ENCODE results near the gene SSC5D.
"Not testable (repeated sequence)": the region's sequence is repeated elsewhere in the genome, so short reads cannot be mapped to it uniquely, and the experiment has no call there.

SSC5D gene

GRCh38 chr19:55486971-55487923 is 989 bp upstream of the SSC5D start:
- DNase-seq (ENCODE audit: low spot score): no peak

DNA sequence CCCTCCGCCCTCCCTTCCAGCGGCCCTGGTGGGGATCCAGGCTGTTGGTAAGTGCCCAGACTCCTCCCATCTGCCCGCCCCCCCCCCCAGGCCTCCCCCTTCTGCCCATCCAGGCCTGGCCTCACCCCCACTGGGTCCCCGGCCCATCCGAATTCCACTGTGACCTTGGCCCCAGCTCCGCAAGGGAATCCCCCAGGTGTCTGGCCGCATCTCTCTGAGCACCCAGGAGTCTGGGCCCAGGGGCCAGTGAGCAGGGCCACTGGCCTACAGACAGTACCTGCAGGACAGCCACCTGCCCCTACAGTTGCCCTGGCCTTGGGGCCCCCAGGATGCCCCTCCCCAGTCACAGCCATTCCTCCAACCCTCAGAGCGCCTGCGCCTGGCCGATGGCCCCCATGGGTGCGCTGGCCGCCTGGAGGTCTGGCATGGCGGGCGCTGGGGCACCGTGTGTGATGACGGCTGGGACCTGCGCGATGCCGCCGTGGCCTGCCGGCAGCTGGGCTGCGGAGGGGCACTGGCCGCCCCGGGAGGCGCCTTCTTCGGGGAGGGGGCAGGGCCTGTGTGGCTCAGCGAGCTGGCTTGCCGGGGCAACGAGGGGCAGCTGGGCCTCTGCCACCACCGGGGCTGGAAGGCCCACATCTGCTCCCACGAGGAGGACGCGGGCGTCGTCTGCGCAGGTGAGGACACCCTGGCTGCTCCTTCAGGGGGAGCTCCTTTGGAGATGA is 912 bp downstream of the SSC5D start:
- DNase-seq (ENCODE audit: low spot score): no peak

GRCh38 chr19:55489711-55490477 is 1.7 kb downstream of the SSC5D start:
- DNase-seq (ENCODE audit: low spot score): no peak

DNA sequence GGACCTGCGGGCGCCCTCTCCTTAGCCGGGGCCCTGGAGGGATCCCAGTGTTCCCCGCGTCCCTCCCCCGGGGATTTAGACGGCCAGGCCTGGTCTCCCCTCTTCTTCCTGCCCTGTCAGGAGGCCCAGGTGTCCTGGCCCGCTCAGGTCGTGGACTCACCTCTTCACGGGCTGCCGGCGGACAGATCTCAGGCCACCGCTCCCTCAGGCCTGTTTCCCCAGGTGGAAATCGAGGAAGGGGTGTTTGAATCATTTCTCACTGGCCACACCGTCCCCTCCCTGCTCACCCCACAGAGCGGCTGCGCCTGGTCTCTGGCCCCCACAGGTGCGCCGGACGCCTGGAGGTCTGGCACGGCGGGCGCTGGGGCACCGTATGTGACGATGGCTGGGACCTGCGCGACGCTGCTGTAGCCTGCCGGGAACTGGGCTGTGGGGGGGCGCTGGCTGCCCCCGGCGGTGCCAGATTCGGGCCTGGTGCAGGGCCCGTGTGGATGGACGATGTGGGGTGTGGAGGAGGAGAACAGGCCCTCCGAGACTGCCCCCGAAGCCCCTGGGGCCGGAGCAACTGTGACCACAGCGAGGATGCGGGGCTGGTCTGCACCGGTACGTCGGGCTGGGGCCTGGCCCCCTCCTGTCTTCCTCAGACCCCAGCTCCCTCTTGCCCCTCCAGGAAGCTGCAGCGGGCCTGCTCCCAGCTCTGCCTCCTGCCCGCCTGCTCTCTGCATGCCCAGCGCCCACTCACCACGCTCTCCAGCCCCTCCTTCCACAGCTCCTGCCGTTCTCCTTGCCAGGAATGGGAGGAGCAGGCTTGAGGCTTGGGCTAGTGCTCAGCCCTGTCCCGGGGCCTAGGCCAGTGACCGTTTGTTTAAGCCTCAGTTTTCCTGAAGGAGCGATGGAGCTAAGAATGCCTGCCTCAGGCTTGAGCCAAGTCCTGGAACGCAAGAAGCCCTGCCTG is 2.5 kb downstream of the SSC5D start:
- no peak for DNase-seq (ENCODE audit: low spot score)

DNA sequence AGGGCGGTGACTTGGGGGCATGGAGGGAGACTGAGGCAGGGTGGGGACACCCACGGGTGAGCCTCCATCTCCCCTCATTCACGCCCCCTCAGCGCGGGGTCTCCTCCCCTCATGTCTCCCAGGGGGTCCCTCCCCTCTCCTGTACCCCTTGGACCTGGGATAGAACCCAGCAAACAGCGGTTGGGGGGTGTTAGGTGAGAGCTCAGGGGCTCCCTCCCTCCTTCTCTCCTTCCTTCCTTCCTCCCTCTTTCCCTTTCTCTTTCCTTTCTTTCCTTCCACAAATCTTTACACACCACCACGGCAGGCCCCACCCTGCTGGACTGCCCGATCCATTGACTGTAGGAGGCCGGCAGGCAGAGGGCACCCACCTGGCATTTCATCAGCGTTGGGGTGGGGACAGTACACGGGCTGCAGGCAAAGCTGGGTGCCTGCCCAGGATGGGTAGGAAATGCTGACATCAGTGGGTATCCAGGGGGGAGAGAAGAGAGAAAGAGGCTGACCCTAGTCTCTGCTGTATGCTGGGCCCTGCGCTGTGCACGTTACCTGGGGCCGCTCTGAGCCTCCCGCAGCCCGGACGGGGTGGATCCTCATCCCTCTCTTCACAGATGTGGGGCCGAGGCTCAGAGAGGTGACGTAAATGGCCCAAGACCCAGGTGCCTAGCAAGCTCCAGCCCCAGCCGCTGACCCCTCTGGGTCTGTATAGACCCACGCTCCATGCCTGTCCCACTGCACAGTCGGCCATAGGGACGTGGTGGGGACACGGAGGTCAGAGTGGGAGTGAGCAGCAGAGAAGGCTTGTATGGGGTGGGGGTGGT is 3.5 kb downstream of the SSC5D start:
- no peak for DNase-seq (ENCODE audit: low spot score)

DNA sequence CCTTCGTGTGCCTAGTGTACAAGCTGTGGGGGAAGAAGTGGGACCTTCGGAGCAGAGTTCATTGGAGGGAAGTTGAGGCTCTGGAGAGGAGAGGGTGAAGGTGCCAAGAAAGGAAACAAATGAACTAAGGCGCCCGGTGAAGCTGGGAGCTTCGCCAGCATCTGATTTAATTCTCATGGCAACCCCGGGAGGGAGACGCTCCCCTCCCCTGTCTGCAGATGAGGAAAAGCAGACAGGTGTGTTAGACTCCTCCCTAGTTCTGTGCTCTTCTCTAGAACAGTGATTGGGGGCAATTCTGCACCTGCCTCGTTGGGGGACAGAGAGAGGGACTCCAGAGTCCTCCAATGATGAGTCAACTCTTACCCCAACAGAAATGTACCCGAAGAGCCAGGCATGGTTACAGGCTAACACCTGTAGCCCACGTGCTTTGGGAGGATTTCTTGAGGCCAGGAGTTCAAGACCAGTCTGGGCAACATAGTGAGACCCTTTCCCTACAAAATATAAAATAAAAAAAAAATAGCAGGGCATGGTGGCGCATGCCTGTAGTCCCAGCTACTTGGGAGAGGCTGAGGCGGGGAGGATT is 4.2 kb downstream of the SSC5D start:
- no peak for DNase-seq (ENCODE audit: low spot score)

DNA sequence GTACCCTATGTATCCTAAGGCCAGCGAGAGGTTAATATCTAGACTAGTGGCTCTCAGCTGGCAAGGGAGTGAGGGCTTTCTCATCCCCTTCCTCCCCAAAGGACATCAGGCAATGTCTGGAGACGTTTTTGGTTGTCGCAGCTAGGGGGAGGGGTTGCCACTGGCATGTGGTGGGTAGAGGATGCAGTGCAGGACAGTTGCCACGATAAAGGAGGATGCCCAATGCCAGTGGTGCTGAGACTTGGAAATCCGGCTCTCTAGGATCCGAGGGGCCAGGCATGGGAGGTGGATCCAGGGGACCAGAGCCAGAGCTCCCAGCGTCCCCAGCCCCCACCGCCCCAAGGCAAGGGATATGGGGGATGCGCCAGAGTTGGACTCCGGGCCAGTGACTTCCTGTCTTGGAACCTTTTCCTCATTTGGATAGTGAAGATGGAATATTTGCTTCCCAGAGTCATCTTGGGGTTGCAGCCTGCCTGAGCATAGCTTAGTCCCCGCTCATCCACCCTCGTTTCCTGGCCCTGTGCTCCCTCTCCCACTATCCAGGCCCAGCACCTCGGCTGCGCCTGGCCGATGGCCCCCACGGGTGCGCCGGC is 4.9 kb downstream of the SSC5D start:
- DNase-seq (ENCODE audit: low spot score): no peak

DNA sequence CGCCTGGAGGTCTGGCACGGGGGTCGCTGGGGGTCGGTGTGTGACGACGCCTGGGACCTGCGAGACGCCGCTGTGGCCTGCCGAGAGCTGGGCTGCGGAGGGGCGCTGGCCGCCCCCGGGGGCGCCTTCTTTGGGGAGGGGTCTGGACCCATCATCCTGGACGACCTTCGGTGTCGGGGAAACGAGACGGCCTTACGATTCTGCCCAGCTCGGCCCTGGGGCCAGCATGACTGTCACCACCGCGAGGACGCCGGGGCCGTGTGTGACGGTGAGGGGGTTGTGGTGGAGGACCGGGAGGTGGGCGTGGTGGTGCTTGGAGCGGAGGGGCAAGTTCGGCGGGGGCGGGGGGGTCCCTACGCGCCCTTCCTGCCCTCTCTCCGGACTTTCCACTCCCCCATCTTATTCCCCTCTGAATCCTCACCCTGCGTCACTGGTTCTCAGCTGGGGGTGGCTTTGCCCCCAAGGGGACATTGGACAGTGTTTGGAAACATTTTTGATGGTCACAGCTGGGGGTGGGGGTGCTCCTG is 5.5 kb downstream of the SSC5D start:
- DNase-seq (ENCODE audit: low spot score): no peak

DNA sequence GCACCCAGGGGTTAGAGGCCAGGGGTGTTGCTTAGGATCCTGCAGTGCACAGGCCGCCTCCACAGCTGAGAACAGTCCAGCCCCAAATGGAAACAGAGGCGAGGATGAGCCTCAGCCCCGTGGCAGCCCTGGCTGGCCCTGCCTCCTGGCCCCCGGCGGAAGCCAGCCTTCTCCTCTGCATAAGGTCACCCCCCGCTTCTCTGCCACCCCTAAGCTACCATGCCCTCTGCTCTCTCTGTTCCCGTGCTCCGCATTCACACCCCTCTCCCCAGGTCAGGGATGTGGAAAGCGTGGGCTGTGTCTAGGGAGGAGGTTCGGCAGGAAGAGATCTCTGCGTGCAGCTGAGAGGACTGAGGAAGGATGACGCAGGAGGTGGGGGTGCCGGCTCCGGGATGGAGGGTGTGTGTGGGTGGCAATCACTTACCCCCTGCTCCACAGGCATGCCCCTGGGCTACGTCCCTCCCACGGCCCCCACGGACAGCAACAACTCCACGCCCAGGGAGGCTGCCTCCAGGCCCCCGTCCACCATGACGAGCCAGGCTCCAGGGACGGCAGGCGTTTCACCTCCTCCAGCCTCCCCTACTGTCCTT is 6.0 kb downstream of the SSC5D start:
- DNase-seq (ENCODE audit: low spot score): no peak

- DNase-seq (ENCODE audit: low spot score): no peak
Observed at GRCh38 chr19:55495646-55496349, 7.6 kb downstream of the SSC5D start.

DNA sequence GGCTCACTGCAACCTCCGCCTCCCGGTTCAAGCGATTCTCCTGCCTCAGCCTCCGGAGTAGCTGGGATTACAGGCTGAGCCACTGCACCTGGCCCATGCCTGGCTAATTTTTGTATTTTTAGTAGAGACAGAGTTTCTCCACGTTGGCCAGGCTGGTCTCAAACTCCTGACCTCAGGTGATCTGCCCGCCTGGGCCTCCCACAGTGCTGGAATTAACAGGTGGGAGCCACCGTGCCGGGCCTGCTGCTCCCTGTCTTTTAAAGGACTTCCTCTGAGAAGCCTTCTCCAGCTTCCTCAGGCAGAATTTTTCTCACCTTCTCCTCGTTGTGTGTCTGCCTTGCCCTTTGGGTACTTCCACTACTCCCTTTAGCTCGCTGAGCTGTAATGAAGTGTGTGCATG is 8.6 kb downstream of the SSC5D start:
- DNase-seq (ENCODE audit: low spot score): not testable (repeated sequence)

DNA sequence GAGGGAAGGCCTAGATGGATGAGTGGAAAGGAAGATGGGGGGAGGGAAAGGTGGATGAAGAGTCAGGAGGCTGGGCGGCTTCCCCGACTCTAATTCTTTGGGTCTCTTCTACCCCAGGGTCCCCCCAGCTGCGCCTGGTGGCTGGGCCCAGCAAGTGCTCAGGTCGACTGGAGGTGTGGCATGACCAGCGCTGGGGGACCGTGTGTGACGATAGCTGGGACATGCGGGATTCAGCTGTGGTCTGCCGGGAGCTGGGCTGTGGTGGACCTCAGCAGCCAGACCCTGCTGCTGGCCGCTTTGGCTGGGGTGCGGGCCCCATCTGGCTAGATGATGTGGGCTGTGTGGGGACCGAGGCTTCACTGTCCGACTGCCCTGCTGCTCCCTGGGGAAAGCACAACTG is 9.5 kb downstream of the SSC5D start:
- no peak for DNase-seq (ENCODE audit: low spot score)

- DNase-seq (ENCODE audit: low spot score): no peak
Observed at GRCh38 chr19:55498246-55498840, 10.1 kb downstream of the SSC5D start.

- no peak for DNase-seq (ENCODE audit: low spot score)
Observed at GRCh38 chr19:55500368-55500952, 12.2 kb downstream of the SSC5D start.

GRCh38 chr19:55502197-55502952 is 14.1 kb downstream of the SSC5D start:
- no peak for DNase-seq (ENCODE audit: low spot score)

DNA sequence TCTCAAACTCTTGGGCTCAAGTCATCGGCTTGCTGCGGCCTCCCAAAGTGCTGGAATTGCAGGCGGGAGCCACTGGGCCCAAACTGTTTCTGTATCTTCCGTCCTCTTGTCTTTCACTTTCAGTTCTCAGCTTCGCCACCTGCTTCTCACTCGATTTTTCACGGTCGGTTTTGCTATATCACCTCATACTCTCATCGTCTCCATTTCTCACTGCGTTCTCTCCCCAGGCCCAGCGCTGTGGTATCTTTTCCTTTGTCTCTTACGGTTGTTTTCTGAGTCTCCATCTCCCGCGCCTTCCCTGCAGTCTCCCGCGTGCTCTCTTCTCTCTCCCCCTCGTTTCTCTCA is 14.9 kb downstream of the SSC5D start:
- DNase-seq (ENCODE audit: low spot score): no peak

Measured in ecto neural progenitor cell (in vitro differentiated cells).